MCF 10A (cell line): ENCODE results near the gene AJUBA. TPM values are rescaled to one million over a fixed set of nuclear protein-coding genes. Genes with fewer than 3 reads are reported as not detected.

Experiments
- BruUV-seq: library from RNA; stranded (reverse); fragments of 400-500 nt; replicated peaks from 2 replicates; lab custom pipeline; 2021; lab: Mats Ljungman, UMichigan
- CTCF ChIA-PET: fragments of 300-600 bp; sonication (Branson Sonifier 250); formaldehyde crosslinking; extraction: SDS; loops from one replicate; lab custom pipeline; 2021; ENCODE audit warnings: antibody characterized with exemption, inconsistent platforms; lab: Yijun Ruan, JAX
- POLR2A ChIA-PET: fragments of 300-600, 350-650 bp; sonication (Branson Sonifier 250); formaldehyde crosslinking; extraction: SDS; loops from one replicate; lab custom pipeline; 2020; ENCODE audit warnings: antibody characterized with exemption, inconsistent platforms; lab: Yijun Ruan, JAX
- DNase-seq: peaks from one replicate; pipeline ENCODE4 v3.0.0-alpha.2; 2018; ENCODE audit not compliant: unreplicated experiment
- H3K27ac Mint-ChIP-seq: one replicate; pipeline ENCODE4 v1.8.0; 2022; ENCODE audit warnings: mild to moderate bottlenecking, low read depth, mixed read lengths; ENCODE audit not compliant: unreplicated experiment
- H3K27me3 Mint-ChIP-seq: one replicate; pipeline ENCODE4 v1.8.0; 2022; ENCODE audit warnings: mixed read lengths; ENCODE audit not compliant: insufficient read depth, unreplicated experiment
- H3K36me3 Mint-ChIP-seq: one replicate; pipeline ENCODE4 v1.8.0; 2022; ENCODE audit warnings: mild to moderate bottlenecking, moderate library complexity, mixed read lengths; ENCODE audit not compliant: insufficient read depth, unreplicated experiment
- H3K4me1 Mint-ChIP-seq: one replicate; pipeline ENCODE4 v1.8.0; 2022; ENCODE audit warnings: mixed read lengths; ENCODE audit not compliant: insufficient read depth, unreplicated experiment
- H3K4me3 Mint-ChIP-seq: one replicate; pipeline ENCODE4 v1.8.0; 2022; ENCODE audit warnings: mild to moderate bottlenecking, moderate library complexity, mixed read lengths; ENCODE audit not compliant: unreplicated experiment
- H3K9me3 Mint-ChIP-seq: one replicate; pipeline ENCODE4 v1.8.0; 2022; ENCODE audit warnings: mixed read lengths; ENCODE audit not compliant: unreplicated experiment
- intact Hi-C: fragments of 100-400 bp; cut with micrococcal nuclease; formaldehyde crosslinking; loops from 2 replicates; pipeline ENCODE4 v1.14.1; 2022
- total RNA-seq: library from RNA; stranded (reverse); gene quantifications from 2 replicates; pipeline ENCODE4 v1.2.3, GENCODE V29; 2022
- TF ChIP-seq, protein P1 (sequence below): fragments of 200-600 bp; IDR thresholded peaks from one replicate; pipeline ENCODE4 v1.8.0; 2022; ENCODE audit warnings: antibody characterized with exemption, mild to moderate bottlenecking; ENCODE audit not compliant: unreplicated experiment

AJUBA gene
- total RNA-seq, 1 experiment from 2014 or later = 138 TPM

DNA sequence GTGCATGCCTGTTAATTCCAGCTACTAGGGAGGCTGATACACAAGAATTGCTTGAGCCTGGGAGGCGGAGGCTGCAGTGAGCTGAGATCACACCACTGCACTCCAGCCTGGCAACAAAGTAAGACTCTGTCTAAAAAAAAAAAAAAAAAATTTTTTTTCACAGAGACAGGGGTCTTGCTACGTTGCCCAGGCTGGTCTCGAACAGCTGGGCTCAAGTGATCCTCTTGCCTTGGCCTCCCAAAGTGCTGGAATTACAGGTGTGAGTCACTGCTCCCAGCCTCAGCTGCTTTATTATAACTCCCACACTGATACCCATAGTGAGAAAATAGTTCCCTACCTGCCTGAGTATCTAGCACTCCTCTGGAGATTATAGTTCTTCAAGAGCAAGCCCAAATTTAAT is 36.7 kb downstream of the AJUBA start:
- no peak overlapping the region for H3K4me3 Mint-ChIP-seq
- no peak overlapping the region for H3K27ac Mint-ChIP-seq
- no peak for DNase-seq
- BruUV-seq = no TSS peak
- H3K4me1 Mint-ChIP-seq = no peaks in the 10 kb centered on the region
- peaks cover 69% of the 10 kb centered on the region for H3K36me3 Mint-ChIP-seq
- ChIA-PET CTCF (interaction anchor here (0.7 to 3.0 kb wide), 8 partner anchors 10 to 125 kb away, joined by 3 to 22 read pairs (median 4); partner anchors contain the start of genes AJUBA and PRMT5), POLR2A (interaction anchor here (0.6 to 4.8 kb wide), 5 partner anchors 10 to 67 kb away, joined by 3 to 21 read pairs (median 5); partner anchors contain the start of genes HAUS4 and PRMT5)
- TF ChIP-seq, protein P1, sequence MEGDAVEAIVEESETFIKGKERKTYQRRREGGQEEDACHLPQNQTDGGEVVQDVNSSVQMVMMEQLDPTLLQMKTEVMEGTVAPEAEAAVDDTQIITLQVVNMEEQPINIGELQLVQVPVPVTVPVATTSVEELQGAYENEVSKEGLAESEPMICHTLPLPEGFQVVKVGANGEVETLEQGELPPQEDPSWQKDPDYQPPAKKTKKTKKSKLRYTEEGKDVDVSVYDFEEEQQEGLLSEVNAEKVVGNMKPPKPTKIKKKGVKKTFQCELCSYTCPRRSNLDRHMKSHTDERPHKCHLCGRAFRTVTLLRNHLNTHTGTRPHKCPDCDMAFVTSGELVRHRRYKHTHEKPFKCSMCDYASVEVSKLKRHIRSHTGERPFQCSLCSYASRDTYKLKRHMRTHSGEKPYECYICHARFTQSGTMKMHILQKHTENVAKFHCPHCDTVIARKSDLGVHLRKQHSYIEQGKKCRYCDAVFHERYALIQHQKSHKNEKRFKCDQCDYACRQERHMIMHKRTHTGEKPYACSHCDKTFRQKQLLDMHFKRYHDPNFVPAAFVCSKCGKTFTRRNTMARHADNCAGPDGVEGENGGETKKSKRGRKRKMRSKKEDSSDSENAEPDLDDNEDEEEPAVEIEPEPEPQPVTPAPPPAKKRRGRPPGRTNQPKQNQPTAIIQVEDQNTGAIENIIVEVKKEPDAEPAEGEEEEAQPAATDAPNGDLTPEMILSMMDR = no peak
- H3K9me3 Mint-ChIP-seq = no peaks in the 10 kb centered on the region
- intact Hi-C loops = no loop called here
- H3K27me3 Mint-ChIP-seq = no peaks in the 10 kb centered on the region

DNA sequence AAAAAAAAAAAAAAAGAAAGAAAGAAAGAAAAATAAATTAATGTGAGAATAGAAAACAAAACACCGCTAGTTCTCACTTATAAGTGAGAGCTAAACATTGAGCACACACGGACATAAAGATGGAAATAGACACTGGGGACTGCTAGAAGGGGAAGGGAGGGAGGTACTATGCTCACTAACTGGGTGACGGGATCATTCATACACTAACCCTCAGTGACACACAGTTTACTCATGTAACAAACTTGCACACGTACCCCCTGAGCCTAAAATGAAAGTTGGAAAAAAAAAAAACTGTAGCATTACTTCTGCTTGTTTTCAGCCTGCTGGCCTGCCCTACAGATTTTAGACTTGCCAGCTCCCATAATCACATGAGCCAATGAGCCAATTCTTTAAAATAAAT is 42.7 kb downstream of the AJUBA start:
- no TSS peak for BruUV-seq
- ChIA-PET CTCF (interaction anchor here (0.6 to 3.4 kb wide), 5 partner anchors 9 to 603 kb away, joined by 3 to 15 read pairs (median 4); partner anchors contain the start of gene PRMT5), POLR2A (interaction anchor here (1.3 to 3.9 kb wide), 2 partner anchors 10 to 42 kb away, joined by 5 to 15 read pairs; partner anchors contain the start of gene PRMT5)
- H3K9me3 Mint-ChIP-seq = no peaks in the 10 kb centered on the region
- no peak overlapping the region for H3K4me3 Mint-ChIP-seq
- peaks cover 24% of the 10 kb centered on the region for H3K36me3 Mint-ChIP-seq
- H3K27me3 Mint-ChIP-seq = no peaks in the 10 kb centered on the region
- intact Hi-C loops = no loop called here
- TF ChIP-seq, protein P1 = no peak
- no peak for DNase-seq
- no peak overlapping the region for H3K27ac Mint-ChIP-seq
- no peaks in the 10 kb centered on the region for H3K4me1 Mint-ChIP-seq

DNA sequence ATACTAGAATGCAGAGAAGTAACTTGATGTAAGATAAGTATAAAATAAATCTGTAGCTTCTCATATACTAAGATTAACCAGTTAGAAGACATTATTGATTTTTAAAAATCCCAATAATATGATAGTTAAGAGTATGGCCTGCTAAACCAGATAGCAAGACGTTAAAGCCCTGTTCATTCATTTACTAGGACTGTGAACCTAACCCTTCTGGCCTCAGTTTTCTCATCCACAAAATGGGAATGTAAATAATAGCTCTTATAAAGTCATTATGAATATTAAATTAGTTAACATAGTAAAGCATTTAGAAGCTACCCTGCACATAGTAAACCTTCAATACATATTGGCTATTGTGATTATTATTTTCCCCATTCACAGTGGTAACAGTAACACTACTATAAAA is 47.2 kb downstream of the AJUBA start:
- no peak for DNase-seq
- peaks cover 8% of the 10 kb centered on the region for H3K36me3 Mint-ChIP-seq
- no TSS peak for BruUV-seq
- intact Hi-C loops = no loop called here
- H3K9me3 Mint-ChIP-seq = no peaks in the 10 kb centered on the region
- H3K4me3 Mint-ChIP-seq = no peak overlapping the region
- no peaks in the 10 kb centered on the region for H3K27me3 Mint-ChIP-seq
- H3K27ac Mint-ChIP-seq = no peak overlapping the region
- ChIA-PET POLR2A (interaction anchor here (0.6 to 1.6 kb wide), 4 partner anchors 20 to 137 kb away, joined by 3 to 6 read pairs (median 3); partner anchors contain the start of gene HAUS4), CTCF (interaction anchor here (0.9 to 2.1 kb wide), 13 partner anchors 9 to 142 kb away, joined by 3 to 8 read pairs (median 3); partner anchors contain the start of gene HAUS4)
- no peaks in the 10 kb centered on the region for H3K4me1 Mint-ChIP-seq
- TF ChIP-seq, protein P1 = no peak

DNA sequence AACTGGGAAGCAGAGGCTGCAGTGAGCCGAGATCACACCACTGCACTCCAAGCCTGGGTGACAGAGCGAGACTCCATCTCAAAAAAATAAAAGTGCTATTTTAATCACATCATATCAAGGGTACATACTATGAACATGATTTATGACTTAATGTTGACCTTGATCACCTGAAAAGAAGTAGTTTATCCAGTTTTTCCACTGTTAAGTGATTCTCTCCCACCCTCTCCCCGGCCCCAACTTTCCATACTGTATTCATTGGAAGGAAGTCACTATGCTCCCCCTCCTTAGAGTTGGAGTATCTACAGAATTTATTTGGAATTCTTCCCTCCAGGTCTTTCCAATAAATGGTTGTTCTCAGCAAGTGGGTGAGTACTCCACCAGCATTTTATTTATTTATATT is 50.2 kb downstream of the AJUBA start:
- Mint-ChIP-seq H3K4me3 (no peak overlapping the region), H3K4me1 (peaks cover 2% of the 10 kb centered on the region), H3K27ac (no peak overlapping the region), H3K36me3 (peaks cover 8% of the 10 kb centered on the region), H3K9me3 (no peaks in the 10 kb centered on the region), H3K27me3 (no peaks in the 10 kb centered on the region)
- ChIA-PET CTCF (interaction anchor here (0.6 to 3.5 kb wide), 6 partner anchors 18 to 136 kb away, joined by 3 to 21 read pairs (median 4); no protein-coding TSS in a partner anchor), POLR2A (interaction anchor here (5.8 kb wide), 1 partner anchor 24 kb away, joined by 79 read pairs; the partner anchor contains the start of gene HAUS4)
- TF ChIP-seq, protein P1 = no peak
- no TSS peak for BruUV-seq
- intact Hi-C loops = no loop called here
- no peak for DNase-seq
